Measurements from ENCODE around the gene BICDL2.

Gene BICDL2

DNA sequence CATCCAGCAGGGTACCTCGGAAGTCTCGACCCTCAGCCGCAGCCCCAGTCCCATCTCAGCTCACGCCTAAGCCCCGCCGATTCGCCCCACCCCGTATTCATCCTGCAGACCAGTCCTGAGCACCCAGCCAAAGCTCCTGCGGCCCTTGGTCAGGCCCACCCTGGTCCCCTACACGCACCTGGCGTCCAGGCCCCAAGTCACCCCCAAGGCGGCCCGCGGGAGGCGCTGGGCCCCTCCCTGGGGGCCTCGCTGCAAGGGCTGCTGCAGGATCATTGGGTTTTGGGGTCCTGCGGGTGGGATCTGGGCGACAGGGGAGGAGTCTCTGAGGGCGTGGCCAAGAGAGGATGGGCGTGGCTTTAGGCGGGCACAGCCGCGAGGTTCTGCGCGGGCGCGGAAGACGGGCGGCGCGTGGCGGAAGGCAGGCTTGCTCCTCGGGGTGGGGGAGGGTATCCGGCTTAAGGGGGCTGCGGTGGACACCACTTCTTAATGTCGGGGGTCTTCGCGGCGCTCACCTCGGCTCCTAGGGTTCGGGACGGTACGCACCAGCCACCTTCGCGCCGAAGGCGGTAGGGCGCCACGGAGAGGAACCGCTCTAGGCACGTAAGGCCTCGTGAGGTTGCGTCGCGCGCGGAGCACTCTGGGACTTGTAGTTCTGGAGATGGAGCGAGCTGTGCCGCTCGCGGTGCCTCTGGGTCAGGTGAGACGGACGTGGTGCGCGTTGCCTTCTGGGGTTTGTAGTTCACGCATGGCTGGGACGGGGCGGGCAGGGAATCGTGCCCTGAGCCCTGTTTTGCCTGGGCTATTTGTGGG is 12.9 kb downstream of the BICDL2 start, which contains the start of the genes HCFC1R1 and THOC6:
HCFC1R1 (minus strand) TSS at position 274 of the 810 bp plus-strand sequence; CDS start at position 273, 1 bp downstream.
THOC6 (plus strand) TSS at position 367 of the 810 bp plus-strand sequence; CDS start at position 659, 292 bp downstream.
- peak; percentile 98 for DNase-seq (ENCODE audit: low spot score)

GRCh38 chr16:3023415-3023668 is 13.4 kb downstream of the BICDL2 start:
- DNase-seq (ENCODE audit: low spot score) = no peak

GRCh38 chr16:3022684-3023414 is 13.9 kb downstream of the BICDL2 start:
- DNase-seq (ENCODE audit: low spot score) = no peak

GRCh38 chr16:3022208-3022683 is 14.5 kb downstream of the BICDL2 start:
- peak; percentile 72 for DNase-seq (ENCODE audit: low spot score)

GRCh38 chr16:3021449-3022207 is 15.1 kb downstream of the BICDL2 start:
- DNase-seq (ENCODE audit: low spot score) = peak; percentile 60

GRCh38 chr16:3020604-3021448 is 15.9 kb downstream of the BICDL2 start:
- DNase-seq (ENCODE audit: low spot score) = peak; percentile 40

DNA sequence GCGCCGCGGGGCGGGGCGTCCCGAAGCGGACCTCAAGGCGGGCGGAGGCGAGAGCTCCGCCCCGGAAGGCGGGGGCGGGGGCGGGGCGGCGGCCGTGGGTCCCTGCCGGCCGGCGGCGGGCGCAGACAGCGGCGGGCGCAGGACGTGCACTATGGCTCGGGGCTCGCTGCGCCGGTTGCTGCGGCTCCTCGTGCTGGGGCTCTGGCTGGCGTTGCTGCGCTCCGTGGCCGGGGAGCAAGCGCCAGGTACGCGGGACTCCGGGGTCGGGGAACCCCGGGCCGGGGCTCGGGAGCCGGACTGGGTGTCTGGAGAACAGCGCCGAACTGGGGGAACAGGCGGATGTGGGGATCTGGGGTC is 16.5 kb downstream of the BICDL2 start, which contains the start of gene TNFRSF12A:
TNFRSF12A (plus strand) TSS at position 122 of the 357 bp plus-strand sequence; CDS start at position 152, 30 bp downstream.
- DNase-seq (ENCODE audit: low spot score) = peak; percentile 66

GRCh38 chr16:3019594-3020246 is 17.0 kb downstream of the BICDL2 start:
- DNase-seq (ENCODE audit: low spot score) = no peak

- DNase-seq (ENCODE audit: low spot score) = peak; percentile 51
Observed at GRCh38 chr16:3017794-3018506, 18.8 kb downstream of the BICDL2 start, which contains the start of gene CLDN6. Gene CLDN6 (minus strand): TSS chr16:3018183. CDS start chr16:3016021, 2,162 bp downstream.

DNA sequence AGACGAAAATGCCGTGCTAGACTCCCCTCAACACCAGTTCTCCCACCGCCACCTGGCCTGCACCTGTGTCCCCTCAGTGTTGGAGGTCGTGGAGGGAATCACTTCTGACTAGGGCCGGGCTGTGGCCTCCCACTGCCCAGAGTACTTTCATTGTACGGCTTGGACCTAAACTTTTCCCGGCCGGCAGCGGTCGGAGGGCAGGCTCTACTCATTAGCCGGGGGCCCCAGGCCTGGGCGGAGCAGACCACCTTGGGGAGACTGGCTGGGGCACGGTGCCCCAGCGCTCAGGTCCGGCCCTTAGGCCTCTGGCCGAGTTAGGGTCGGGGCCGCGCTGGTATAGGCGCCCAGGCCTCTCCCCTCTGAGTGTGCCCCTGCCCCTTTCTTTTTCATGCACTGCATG is 19.4 kb downstream of the BICDL2 start:
- DNase-seq (ENCODE audit: low spot score) = no peak

- no peak for DNase-seq (ENCODE audit: low spot score)
Observed at GRCh38 chr16:3015865-3016521, 20.8 kb downstream of the BICDL2 start.

DNA sequence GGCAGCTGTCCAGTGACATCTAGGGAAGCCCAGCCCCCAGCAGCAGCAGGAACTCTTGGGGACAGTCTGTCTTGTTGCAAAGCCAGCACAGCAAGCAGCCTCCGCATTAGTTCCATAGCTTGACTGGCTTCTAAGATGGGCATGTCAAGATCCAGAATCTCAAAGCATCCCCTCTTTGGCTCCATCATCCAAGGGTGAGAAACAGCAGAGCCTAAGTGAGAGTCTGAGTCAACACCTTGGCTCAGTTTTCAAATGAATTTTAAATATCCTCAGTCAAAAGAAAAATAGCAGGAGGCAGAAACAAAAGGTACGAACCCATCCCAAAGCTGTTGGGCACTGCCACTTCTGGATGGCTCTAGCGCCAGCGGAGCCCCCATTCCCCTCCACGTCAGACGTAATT is 21.8 kb downstream of the BICDL2 start:
- no peak for DNase-seq (ENCODE audit: low spot score)

- DNase-seq (ENCODE audit: low spot score) = no peak
Observed at GRCh38 chr16:3013998-3014690, 22.6 kb downstream of the BICDL2 start.

GRCh38 chr16:3013491-3013951 is 23.2 kb downstream of the BICDL2 start:
- no peak for DNase-seq (ENCODE audit: low spot score)

DNA sequence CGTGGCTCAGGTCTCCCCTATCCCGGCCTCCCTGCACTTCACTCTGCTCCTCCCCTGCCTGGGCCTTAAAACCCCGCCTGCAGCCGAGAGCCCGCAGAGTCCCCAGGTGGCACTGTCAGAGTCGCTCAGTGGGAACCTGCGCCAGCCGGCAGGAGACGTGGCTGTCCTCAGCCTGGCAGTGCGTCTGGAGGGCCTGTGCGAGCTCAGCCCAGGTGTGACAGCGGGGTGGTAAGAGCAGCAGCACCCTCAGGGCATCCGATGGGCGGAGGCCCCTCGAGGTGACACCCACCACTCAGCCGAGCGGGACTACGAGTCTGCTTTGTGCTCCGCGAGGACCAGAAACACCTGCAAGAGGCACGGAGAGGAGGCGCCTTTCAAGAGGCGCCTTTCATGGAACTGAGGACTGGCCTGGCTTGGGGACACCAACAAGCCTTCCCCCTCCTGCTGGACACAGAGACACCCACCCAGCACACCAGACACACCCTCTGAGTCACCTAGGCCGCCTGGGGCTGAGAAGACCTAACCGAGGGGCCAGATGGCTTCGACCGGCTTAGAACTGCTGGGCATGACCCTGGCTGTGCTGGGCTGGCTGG is 23.8 kb downstream of the BICDL2 start, which contains the start of gene CLDN9:
CLDN9 (plus strand) TSS at position 96 of the 593 bp plus-strand sequence; CDS start at position 536, 440 bp downstream.
- DNase-seq (ENCODE audit: low spot score) = no peak

DNA sequence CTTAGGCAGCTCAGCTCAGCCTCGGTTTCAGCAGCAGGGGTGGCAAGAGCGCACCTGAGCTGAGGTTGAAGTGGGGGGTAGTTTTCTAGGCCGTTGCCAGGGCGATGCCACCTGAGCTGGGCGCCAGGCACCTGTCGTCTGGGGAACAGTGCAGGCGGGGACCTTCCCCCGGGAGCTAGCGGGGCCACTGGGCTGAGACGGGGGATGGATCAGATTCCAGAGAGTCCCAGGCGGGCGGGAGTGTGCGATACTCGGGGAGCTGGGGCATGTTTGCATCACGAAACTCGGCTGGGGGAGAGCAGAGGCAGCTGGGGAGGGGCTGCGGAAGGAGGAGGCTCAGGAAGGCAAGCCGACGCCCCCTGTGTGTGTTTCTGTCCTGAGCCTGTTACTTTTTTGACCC is 24.5 kb downstream of the BICDL2 start:
- DNase-seq (ENCODE audit: low spot score) = no peak

GRCh38 chr16:3010510-3010909 is 26.2 kb downstream of the BICDL2 start:
- no peak for DNase-seq (ENCODE audit: low spot score)

Measured in hematopoietic multipotent progenitor cell treated with erythropoietin and hydrocortisone succinate and interleukin-3 and kit ligand, for 17 days (in vitro differentiated cells).